ENCODE results near the gene SEMA3C.

SEMA3C gene

GRCh38 chr7:80775897-80776296 lies 143.0 kb downstream of the SEMA3C start:
- DNase-seq (ENCODE audit: low spot score): no peak

GRCh38 chr7:80775482-80775881 lies 143.4 kb downstream of the SEMA3C start:
- DNase-seq (ENCODE audit: low spot score): no peak

- DNase-seq (ENCODE audit: low spot score): no peak
Measured at GRCh38 chr7:80774843-80775242, 144.0 kb downstream of the SEMA3C start.

- DNase-seq (ENCODE audit: low spot score): no peak
Measured at GRCh38 chr7:80773787-80774508, 144.9 kb downstream of the SEMA3C start.

- DNase-seq (ENCODE audit: low spot score): peak; percentile 37
Measured at GRCh38 chr7:80772347-80772993, 146.4 kb downstream of the SEMA3C start.

GRCh38 chr7:80771523-80771922 lies 147.3 kb downstream of the SEMA3C start:
- DNase-seq (ENCODE audit: low spot score): no peak

GRCh38 chr7:80770675-80771081 lies 148.2 kb downstream of the SEMA3C start:
- DNase-seq (ENCODE audit: low spot score): no peak

- DNase-seq (ENCODE audit: low spot score): no peak
Measured at GRCh38 chr7:80770061-80770460, 148.8 kb downstream of the SEMA3C start.

GRCh38 chr7:80768756-80769155 lies 150.1 kb downstream of the SEMA3C start:
- no peak for DNase-seq (ENCODE audit: low spot score)

- no peak for DNase-seq (ENCODE audit: low spot score)
Measured at GRCh38 chr7:80767654-80768053, 151.2 kb downstream of the SEMA3C start.

- DNase-seq (ENCODE audit: low spot score): no peak
Measured at GRCh38 chr7:80766724-80767123, 152.1 kb downstream of the SEMA3C start.

- peak; percentile 40 for DNase-seq (ENCODE audit: low spot score)
Measured at GRCh38 chr7:80764132-80764531, 154.7 kb downstream of the SEMA3C start.

- no peak for DNase-seq (ENCODE audit: low spot score)
Measured at GRCh38 chr7:80763704-80764103, 155.1 kb downstream of the SEMA3C start.

- no peak for DNase-seq (ENCODE audit: low spot score)
Measured at GRCh38 chr7:80763289-80763688, 155.6 kb downstream of the SEMA3C start.

GRCh38 chr7:80760292-80760691 lies 158.6 kb downstream of the SEMA3C start:
- DNase-seq (ENCODE audit: low spot score): no peak

GRCh38 chr7:80752954-80753690 lies 165.7 kb downstream of the SEMA3C start:
- DNase-seq (ENCODE audit: low spot score): no peak

- no peak for DNase-seq (ENCODE audit: low spot score)
Measured at GRCh38 chr7:80749270-80749669, 169.6 kb downstream of the SEMA3C start.

- peak; percentile 85 for DNase-seq (ENCODE audit: low spot score)
Measured at GRCh38 chr7:80748363-80749042, 170.3 kb downstream of the SEMA3C start.

- DNase-seq (ENCODE audit: low spot score): no peak
Measured at GRCh38 chr7:80740778-80741545, 177.9 kb downstream of the SEMA3C start.

GRCh38 chr7:80736371-80737125 lies 182.3 kb downstream of the SEMA3C start:
- no peak for DNase-seq (ENCODE audit: low spot score)

- DNase-seq (ENCODE audit: low spot score): no peak
Measured at GRCh38 chr7:80735330-80735729, 183.5 kb downstream of the SEMA3C start.
